C4-2B (cell line): Measurements from ENCODE around the gene ZNF467.
A peak's percentile ranks its signal among the peaks of the same experiment; 100 is the strongest.

ENCODE experiments used
- H3K27ac ChIP-seq: fragments of 450-650 bp; 2 replicates; pipeline ENCODE4 v1.5.1; 2017
- ZFX ChIP-seq: fragments of 450-650 bp; IDR thresholded peaks from 2 replicates; pipeline ENCODE4 v1.6.1; 2017
- TF ChIP-seq, protein P1 (sequence below): fragments of 450-650 bp; conservative IDR thresholded peaks from 2 replicates; pipeline ENCODE4 v1.5.1; 2017; ENCODE audit warnings: mild to moderate bottlenecking

The ZNF467 gene

DNA sequence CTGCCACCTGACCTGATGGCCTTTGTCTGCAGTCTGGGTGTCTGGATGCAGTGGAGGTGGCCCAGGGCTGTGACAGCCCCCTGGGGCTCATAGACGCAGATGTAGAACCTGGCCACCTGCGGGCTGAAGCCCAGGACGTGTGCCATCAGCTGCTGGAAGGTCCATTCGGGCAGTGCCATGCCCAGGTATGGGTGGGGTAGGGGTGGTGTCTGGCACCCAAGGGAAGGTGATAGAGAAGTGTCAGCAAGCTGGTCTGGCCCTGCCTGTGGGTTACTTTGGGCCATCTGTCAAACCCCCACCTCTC is 6.1 kb upstream of the ZNF467 start:
- no peak for TF ChIP-seq ZFX
- TF ChIP-seq, protein P1, sequence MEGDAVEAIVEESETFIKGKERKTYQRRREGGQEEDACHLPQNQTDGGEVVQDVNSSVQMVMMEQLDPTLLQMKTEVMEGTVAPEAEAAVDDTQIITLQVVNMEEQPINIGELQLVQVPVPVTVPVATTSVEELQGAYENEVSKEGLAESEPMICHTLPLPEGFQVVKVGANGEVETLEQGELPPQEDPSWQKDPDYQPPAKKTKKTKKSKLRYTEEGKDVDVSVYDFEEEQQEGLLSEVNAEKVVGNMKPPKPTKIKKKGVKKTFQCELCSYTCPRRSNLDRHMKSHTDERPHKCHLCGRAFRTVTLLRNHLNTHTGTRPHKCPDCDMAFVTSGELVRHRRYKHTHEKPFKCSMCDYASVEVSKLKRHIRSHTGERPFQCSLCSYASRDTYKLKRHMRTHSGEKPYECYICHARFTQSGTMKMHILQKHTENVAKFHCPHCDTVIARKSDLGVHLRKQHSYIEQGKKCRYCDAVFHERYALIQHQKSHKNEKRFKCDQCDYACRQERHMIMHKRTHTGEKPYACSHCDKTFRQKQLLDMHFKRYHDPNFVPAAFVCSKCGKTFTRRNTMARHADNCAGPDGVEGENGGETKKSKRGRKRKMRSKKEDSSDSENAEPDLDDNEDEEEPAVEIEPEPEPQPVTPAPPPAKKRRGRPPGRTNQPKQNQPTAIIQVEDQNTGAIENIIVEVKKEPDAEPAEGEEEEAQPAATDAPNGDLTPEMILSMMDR = no peak
- H3K27ac ChIP-seq = no peak overlapping the region

DNA sequence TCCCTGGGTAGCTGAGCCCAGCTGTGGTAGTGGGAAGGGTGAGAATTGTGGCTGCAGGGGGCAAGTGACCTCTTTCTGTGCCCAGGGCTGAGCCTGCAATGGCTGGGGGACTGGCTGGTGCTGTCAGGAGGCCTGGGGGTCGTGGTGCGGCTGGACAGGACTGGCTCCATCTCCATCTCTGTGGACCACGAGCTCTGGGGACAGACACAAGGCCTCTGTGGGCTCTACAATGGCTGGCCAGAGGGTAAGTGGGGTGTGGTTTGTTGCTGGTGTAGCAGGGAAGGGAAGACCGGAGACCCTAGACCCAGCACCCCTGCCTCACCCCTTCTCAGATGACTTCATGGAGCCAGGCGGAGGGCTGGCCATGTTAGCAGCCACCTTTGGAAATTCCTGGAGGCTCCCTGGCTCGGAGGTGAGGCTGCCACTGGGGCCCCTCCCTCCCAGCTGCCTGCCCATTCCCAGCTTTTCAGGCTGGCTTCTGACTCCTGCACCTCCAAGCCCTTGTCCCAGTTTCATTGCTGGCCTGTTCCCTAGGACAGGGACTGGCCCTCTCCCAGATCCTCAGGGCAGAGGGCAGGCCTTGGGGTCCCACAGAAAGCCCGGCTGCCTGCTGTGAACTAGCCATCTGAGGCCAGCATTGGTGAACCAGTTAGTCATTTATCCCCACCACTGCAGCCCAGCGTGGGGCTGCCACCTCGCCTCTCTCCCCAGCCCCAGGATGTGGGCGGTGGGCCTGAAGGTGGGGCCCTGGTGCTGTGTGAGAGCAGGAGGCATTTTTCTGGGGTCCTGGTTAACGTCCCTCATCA is 5.5 kb upstream of the ZNF467 start:
- TF ChIP-seq, protein P1 = no peak
- no peak for TF ChIP-seq ZFX
- no peak overlapping the region for H3K27ac ChIP-seq

DNA sequence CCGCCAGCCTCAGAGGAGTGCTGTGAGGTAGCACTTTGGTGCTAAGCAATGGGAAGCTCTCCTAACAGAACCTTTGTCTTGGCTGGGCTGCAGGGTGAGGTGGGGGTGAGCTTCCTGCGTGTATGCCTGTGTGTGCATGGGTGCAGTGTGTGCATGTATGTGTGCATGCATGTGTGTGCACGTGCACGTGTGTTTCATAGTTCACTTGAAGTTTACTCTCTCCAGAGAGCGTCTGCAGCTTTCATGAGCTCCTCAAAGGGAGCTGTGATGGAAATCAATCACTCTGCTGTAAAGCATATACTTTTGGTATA is 4.9 kb upstream of the ZNF467 start:
- no peak for TF ChIP-seq ZFX
- TF ChIP-seq, protein P1 = no peak
- H3K27ac ChIP-seq = no peak overlapping the region

DNA sequence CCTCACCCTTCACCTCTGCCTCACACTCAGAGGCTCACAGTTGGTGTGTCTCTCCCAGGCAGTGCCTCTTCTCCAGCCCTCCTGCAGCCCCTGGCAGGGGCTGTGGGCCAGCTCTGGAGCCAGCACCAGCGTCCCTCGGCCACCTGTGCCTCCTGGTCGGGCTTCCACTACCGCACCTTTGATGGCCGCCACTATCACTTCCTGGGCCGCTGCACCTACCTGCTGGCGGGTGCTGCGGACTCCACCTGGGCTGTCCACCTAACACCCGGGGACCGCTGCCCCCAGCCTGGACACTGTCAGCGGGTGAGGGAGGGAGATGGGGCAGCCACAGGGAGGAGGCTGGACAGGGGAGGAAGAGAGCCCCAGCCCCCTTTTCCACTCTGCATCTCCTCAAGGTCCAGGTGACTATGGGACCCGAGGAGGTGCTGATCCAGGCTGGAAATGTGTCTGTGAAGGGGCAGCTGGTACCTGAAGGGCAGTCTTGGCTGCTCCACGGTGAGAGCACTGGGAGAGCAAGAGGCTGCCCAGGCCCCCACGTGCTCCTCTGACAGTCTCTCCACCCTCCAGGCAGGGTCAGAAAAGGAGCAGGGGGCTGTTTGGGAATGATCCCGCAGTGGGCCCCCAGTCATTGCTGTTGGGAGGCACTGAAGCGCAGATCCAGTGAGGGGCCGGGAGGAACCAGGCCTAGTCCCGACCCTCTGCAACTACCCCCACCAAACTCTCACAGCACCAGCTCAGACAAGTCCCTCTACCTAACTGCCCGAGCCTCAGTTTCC is 4.4 kb upstream of the ZNF467 start:
- H3K27ac ChIP-seq = peak overlapping the region; percentile 36; the same call in 1 of the 2 replicates
- TF ChIP-seq ZFX = no peak
- TF ChIP-seq, protein P1 = no peak

DNA sequence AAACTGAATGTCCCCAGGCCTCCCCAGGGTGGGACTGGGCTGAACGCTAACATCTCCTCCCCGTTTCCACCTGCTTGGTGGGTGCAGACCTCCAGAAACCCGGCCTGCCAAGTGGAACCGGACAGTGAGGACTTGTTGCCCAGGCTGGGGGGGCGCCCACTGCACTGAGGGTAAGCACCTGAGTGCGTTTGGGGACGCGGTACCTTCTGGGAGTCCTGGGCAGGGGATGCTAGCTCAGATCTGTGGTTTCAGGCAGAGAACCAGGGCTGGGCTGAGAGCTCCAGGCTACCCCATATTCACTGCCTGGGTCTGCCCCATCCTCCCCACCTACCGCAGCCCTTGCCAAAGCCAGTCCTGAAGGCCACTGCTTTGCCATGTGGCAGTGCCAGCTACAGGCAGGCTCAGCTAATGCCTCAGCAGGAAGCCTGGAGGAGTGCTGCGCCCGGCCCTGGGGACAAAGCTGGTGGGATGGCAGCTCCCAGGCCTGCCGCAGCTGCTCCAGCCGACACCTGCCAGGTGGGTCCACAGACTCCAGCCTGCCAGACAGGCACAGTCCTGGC is 3.5 kb upstream of the ZNF467 start:
- no peak for TF ChIP-seq ZFX
- TF ChIP-seq, protein P1 = no peak
- peak overlapping the region; percentile 36 for H3K27ac ChIP-seq

DNA sequence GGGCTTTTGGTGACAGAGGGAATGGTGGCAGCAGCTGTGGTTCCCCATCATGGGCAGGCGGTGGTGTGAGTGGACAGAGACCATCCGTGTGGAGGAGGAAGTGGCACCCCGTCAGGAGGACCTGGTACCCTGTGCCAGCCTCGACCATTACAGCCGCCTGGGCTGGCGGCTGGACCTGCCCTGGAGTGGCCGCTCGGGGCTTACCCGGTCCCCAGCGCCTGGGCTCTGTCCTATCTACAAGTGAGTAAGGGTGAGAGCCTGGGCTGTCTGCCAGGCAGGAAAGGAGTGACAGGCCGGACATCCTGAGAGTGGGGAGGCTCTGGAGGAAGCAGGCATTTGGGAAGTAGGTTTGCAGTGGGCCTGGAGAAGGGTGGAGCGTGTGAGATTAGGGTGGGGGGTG is 2.9 kb upstream of the ZNF467 start:
- TF ChIP-seq, protein P1 = no peak
- no peak for TF ChIP-seq ZFX
- peak overlapping the region; percentile 36 for H3K27ac ChIP-seq

DNA sequence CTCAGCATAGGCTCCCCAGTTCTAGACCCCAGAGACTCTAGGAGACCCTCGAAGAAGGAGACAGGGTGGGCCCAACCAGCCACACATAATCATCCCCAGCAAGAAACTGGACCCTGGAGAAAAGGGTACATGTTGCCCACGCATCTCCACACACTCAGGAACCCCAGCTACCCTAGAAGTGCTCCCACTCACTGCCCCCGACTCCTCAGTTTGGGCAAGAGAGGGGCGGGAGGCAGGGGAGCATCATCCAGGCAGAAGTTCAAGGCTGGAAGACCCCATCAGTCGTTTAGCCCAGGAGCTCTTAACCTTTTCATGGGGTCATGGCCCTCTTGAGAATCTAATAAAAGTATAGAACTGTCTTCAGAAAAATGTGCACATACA is 1.8 kb upstream of the ZNF467 start:
- no peak for TF ChIP-seq ZFX
- TF ChIP-seq, protein P1 = no peak
- H3K27ac ChIP-seq = no peak overlapping the region
